GM12892 (cell line): ENCODE measurements around the gene CXADR.

Source experiments
- POLR2A ChIP-seq: IDR thresholded peaks from 2 replicates; pipeline ENCODE4 v1.6.1; 2011; ENCODE audit warnings: low read depth, low read length, control low read depth
- POLR2AphosphoS5 ChIP-seq: IDR thresholded peaks from 2 replicates; pipeline ENCODE4 v1.6.1; 2011; ENCODE audit warnings: low read depth, low read length, control low read depth

- TF ChIP-seq POLR2A = no peak
- TF ChIP-seq POLR2AphosphoS5 = no peak
Measured at GRCh38 chr21:17469727-17470126, 43.1 kb upstream of the CXADR start.
